ENCODE data around the gene BMPR1A. TPM values are rescaled to one million over a fixed set of nuclear protein-coding genes. Genes with fewer than 3 reads are reported as not detected.

BMPR1A gene
- polyA plus RNA-seq, 1 donor (not counting 4 experiments of a cell fraction or from before 2014, with no cell fraction given), result 22.2 TPM

DNA sequence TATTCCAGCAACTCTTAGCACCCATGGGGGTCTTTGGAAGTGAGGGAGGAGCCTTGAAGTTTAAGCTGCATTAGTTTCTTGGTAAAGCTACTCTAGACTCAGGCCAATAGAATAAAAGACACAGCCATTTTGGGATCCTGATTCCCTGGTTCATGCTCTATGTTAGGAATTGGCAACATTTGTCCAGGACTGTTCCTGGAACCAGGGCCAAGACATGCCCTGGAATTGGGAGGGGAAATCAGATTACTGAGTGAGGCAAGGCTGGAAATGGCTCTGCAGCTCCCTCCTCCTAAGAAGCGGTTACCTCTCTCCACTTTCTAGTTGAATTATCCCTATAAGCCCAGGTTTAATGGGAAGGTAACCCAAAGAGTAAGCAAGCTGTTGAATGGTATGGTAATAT lies 14.2 kb upstream of the BMPR1A start:
- H3K9me1 ChIP-seq (ENCODE audit: control insufficient read depth, extremely low read depth, insufficient read depth, low read length), result no peaks in the 10 kb centered on the region
- H3K79me2 ChIP-seq (ENCODE audit: control insufficient read depth, insufficient read depth, low read length), result no peaks in the 10 kb centered on the region
- DNase-seq (ENCODE audit: low read depth, low spot score), result no peak
- TF ChIP-seq, protein P1, sequence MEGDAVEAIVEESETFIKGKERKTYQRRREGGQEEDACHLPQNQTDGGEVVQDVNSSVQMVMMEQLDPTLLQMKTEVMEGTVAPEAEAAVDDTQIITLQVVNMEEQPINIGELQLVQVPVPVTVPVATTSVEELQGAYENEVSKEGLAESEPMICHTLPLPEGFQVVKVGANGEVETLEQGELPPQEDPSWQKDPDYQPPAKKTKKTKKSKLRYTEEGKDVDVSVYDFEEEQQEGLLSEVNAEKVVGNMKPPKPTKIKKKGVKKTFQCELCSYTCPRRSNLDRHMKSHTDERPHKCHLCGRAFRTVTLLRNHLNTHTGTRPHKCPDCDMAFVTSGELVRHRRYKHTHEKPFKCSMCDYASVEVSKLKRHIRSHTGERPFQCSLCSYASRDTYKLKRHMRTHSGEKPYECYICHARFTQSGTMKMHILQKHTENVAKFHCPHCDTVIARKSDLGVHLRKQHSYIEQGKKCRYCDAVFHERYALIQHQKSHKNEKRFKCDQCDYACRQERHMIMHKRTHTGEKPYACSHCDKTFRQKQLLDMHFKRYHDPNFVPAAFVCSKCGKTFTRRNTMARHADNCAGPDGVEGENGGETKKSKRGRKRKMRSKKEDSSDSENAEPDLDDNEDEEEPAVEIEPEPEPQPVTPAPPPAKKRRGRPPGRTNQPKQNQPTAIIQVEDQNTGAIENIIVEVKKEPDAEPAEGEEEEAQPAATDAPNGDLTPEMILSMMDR (optimal IDR thresholded peaks at IDR 0.05 in 1 of 3, IDR thresholded peaks at IDR 0.05 in 1 of 3, conservative IDR thresholded peaks at IDR 0.05 in 1 of 3; ENCODE audit: extremely low read depth in 1 of 3, insufficient read depth in 2 of 3, low read length in 3 of 3), result no peak
- TF ChIP-seq EZH2 (IDR thresholded peaks at IDR 0.05; ENCODE audit: low read length), result no peak
- no peak overlapping the region for H3K27ac ChIP-seq (ENCODE audit: control insufficient read depth, insufficient read depth, low read length)
- FAIRE-seq, result no peak
- no peak overlapping the region for H3K4me2 ChIP-seq (ENCODE audit: control insufficient read depth, extremely low read depth, insufficient read depth, low read depth, low read length)
- no peaks in the 10 kb centered on the region for H3K36me3 ChIP-seq (ENCODE audit: control insufficient read depth in 2 of 2, extremely low read depth in 1 of 2, insufficient read depth in 2 of 2, low read length in 2 of 2)
- H4K20me1 ChIP-seq (ENCODE audit: control insufficient read depth, extremely low read depth, insufficient read depth, low read length), result no peaks in the 10 kb centered on the region
- no peaks in the 10 kb centered on the region for H3K4me1 ChIP-seq (ENCODE audit: control insufficient read depth, extremely low read depth, insufficient read depth, low read length)
- H3K27me3 ChIP-seq (ENCODE audit: control insufficient read depth, extremely low read depth, insufficient read depth, low read length), result no peaks in the 10 kb centered on the region
- no peak overlapping the region for H2AFZ ChIP-seq (ENCODE audit: control insufficient read depth, low read length)
- H3K9ac ChIP-seq (ENCODE audit: control insufficient read depth, extremely low read depth, insufficient read depth, low read length), result no peak overlapping the region
- H3K4me3 ChIP-seq (ENCODE audit: control insufficient read depth in 2 of 3, extremely low read depth in 1 of 3, insufficient read depth in 2 of 3, low read depth in 1 of 3, low read length in 3 of 3), result no peak overlapping the region
- dilution Hi-C loops (cut with MboI; ENCODE audit: extremely low pct_ligation_motif_present, low sequenced_read_pairs), result no loop called here
- no peaks in the 10 kb centered on the region for H3K9me3 ChIP-seq (ENCODE audit: control insufficient read depth, low read depth, low read length)

DNA sequence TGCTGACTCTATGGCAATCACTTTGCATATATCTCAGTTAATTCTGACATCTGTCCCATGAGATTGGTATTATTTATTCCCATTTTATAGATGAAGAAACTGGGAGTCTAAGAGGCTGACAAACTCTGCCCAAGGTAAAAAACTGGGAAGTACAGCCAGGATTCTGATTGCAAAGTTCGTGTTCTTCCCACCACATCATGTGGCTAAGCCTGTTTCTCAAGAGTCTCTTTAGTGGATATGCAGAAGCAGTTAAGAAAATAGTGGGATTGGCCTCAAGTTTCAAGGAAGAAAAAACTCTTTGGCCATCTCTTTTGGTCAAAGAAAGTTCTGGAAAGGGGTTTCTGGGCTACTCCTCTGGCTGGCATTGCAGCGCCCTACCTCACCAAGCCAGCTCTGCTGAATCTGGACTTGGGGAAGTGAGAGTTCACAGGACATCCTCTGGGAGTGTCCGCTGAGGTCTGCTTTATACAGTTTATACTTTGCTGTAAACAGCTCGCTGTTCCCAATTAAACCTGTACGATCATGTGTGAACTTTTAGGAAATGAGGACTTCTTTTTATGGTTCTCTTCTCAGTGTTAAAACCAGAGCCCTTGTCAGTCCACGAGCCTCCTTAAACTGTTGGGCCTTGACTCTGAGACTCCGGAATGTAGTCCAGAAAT lies 12.2 kb upstream of the BMPR1A start:
- no peak overlapping the region for H3K4me2 ChIP-seq (ENCODE audit: control insufficient read depth, extremely low read depth, insufficient read depth, low read depth, low read length)
- no peaks in the 10 kb centered on the region for H3K79me2 ChIP-seq (ENCODE audit: control insufficient read depth, insufficient read depth, low read length)
- no peak overlapping the region for H3K4me3 ChIP-seq (ENCODE audit: control insufficient read depth in 2 of 3, extremely low read depth in 1 of 3, insufficient read depth in 2 of 3, low read depth in 1 of 3, low read length in 3 of 3)
- H3K9ac ChIP-seq (ENCODE audit: control insufficient read depth, extremely low read depth, insufficient read depth, low read length), result no peak overlapping the region
- H3K27me3 ChIP-seq (ENCODE audit: control insufficient read depth, extremely low read depth, insufficient read depth, low read length), result no peaks in the 10 kb centered on the region
- dilution Hi-C loops (cut with MboI; ENCODE audit: extremely low pct_ligation_motif_present, low sequenced_read_pairs), result no loop called here
- H2AFZ ChIP-seq (ENCODE audit: control insufficient read depth, low read length), result no peak overlapping the region
- H3K9me1 ChIP-seq (ENCODE audit: control insufficient read depth, extremely low read depth, insufficient read depth, low read length), result no peaks in the 10 kb centered on the region
- no peak for FAIRE-seq
- no peak overlapping the region for H3K27ac ChIP-seq (ENCODE audit: control insufficient read depth, insufficient read depth, low read length)
- H3K4me1 ChIP-seq (ENCODE audit: control insufficient read depth, extremely low read depth, insufficient read depth, low read length), result no peaks in the 10 kb centered on the region
- no peaks in the 10 kb centered on the region for H4K20me1 ChIP-seq (ENCODE audit: control insufficient read depth, extremely low read depth, insufficient read depth, low read length)
- H3K36me3 ChIP-seq (ENCODE audit: control insufficient read depth in 2 of 2, extremely low read depth in 1 of 2, insufficient read depth in 2 of 2, low read length in 2 of 2), result no peaks in the 10 kb centered on the region
- DNase-seq (ENCODE audit: low read depth, low spot score), result no peak
- no peak for TF ChIP-seq EZH2 (IDR thresholded peaks at IDR 0.05; ENCODE audit: low read length)
- TF ChIP-seq, protein P1 (optimal IDR thresholded peaks at IDR 0.05 in 1 of 3, IDR thresholded peaks at IDR 0.05 in 1 of 3, conservative IDR thresholded peaks at IDR 0.05 in 1 of 3; ENCODE audit: extremely low read depth in 1 of 3, insufficient read depth in 2 of 3, low read length in 3 of 3), result no peak
- H3K9me3 ChIP-seq (ENCODE audit: control insufficient read depth, low read depth, low read length), result no peaks in the 10 kb centered on the region
